ENCODE data around the gene ITGB8. TPM values are rescaled to one million over a fixed set of nuclear protein-coding genes. Genes with fewer than 3 reads are reported as not detected.

ITGB8 gene
- total RNA-seq, 1 experiment from 2014 or later = 1.9 TPM

DNA sequence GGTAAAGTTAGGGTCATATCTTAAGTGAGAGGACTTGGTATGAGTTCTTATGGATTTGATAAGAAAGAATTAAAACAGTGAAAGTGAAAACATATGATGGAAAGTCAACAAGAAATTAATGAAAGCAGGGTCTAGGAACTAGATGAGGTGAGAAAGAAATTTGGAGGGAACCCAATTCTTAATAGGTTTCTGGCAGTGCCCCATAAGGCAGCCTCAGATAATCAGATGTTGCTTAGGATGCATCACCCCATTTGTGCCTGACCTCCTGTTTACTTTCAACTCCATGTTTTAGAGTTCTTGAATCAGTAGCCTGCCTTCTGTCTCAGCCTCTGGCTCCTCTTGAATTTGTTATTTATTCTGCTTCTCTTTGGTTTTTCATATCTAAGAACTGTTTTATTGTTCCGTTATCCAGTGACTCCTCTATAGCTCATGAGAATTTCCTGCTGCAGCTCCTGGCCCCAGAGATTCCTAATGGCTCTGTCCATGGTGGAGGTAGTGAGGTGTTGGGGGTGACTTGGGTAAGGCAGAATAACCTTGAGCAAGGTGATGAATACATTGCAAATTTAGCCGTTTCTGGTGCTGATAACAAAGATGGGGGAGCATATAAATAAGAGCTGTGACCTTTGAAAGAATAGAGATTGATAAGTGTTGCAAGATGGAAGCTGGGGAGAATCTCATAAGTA, 17.6 kb downstream of the ITGB8 start:
- Mint-ChIP-seq H3K9me3 (no peaks in the 10 kb centered on the region), H3K4me3 (no peak overlapping the region), H3K36me3 (no peaks in the 10 kb centered on the region), H3K4me1 (peaks cover 7% of the 10 kb centered on the region; the same call in 1 of the 2 replicates), H3K27ac (no peak overlapping the region), H3K27me3 (ENCODE audit: low read depth) (no peaks in the 10 kb centered on the region)
- ChIA-PET POLR2A (no interaction called here), CTCF (interaction anchor here (0.9 kb wide), 1 partner anchor 92 kb away, joined by 3 read pairs; no protein-coding TSS in a partner anchor)
- TF ChIP-seq NR3C1 (CRISPR knock-in tag; conservative IDR thresholded peaks at IDR 0.05; ENCODE audit: low read depth) (no peak), ATF2 (CRISPR knock-in tag; IDR thresholded peaks at IDR 0.05; ENCODE audit: borderline replicate concordance, low read depth) (no peak), SOX15 (CRISPR knock-in tag; IDR thresholded peaks at IDR 0.05) (no peak), SP1 (CRISPR knock-in tag; conservative IDR thresholded peaks at IDR 0.05) (no peak), FOXP1 (CRISPR knock-in tag; IDR thresholded peaks at IDR 0.05; ENCODE audit: borderline replicate concordance) (no peak), ERG (CRISPR knock-in tag; IDR thresholded peaks at IDR 0.05) (no peak), JAZF1 (CRISPR knock-in tag; IDR thresholded peaks at IDR 0.05) (no peak), CREM (CRISPR knock-in tag; IDR thresholded peaks at IDR 0.05) (no peak), MXD4 (CRISPR knock-in tag; IDR thresholded peaks at IDR 0.05; ENCODE audit: borderline replicate concordance) (no peak), RELA (CRISPR knock-in tag; IDR thresholded peaks at IDR 0.05; ENCODE audit: borderline replicate concordance) (no peak), E2F1 (CRISPR knock-in tag; IDR thresholded peaks at IDR 0.05) (no peak), ZSCAN18 (CRISPR knock-in tag; IDR thresholded peaks at IDR 0.05) (no peak), ZBTB21 (CRISPR knock-in tag; IDR thresholded peaks at IDR 0.05; ENCODE audit: borderline replicate concordance) (no peak), GRHL2 (CRISPR knock-in tag; IDR thresholded peaks at IDR 0.05; ENCODE audit: insufficient replicate concordance, severe bottlenecking) (no peak)
- TF ChIP-seq, protein P1, sequence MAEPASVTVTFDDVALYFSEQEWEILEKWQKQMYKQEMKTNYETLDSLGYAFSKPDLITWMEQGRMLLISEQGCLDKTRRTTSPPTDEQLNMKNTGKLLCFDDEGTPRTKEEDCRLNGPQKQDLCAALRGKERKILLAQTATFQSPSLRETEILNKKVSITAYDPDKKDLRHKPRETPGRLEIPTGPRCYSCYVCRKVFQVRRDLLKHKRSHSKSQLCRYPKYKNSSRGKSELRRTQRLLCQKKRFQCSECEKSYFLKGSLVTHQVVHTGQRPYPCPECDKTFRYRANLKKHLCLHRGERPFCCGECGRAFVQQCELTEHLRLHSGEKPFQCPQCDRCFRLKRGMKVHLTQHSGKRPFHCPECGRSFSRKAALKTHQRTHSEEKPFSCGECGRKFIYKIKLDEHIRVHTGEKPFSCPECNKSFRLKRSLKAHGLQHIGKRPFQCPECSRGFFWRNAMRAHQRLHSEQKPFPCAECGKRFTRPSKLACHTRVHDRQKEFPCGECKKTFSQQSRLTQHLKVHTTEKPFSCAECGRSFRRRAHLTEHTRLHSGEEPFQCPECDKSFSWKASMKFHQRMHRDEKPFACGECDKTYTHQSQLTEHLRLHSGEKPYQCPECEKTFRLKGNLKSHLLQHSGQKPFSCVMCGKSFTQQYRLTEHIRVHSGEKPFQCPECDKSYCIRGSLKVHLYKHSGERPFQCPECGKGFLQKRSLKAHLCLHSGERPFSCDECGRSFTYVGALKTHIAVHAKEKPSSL (CRISPR knock-in tag; conservative IDR thresholded peaks at IDR 0.05) = no peak
- TF ChIP-seq, protein P2, sequence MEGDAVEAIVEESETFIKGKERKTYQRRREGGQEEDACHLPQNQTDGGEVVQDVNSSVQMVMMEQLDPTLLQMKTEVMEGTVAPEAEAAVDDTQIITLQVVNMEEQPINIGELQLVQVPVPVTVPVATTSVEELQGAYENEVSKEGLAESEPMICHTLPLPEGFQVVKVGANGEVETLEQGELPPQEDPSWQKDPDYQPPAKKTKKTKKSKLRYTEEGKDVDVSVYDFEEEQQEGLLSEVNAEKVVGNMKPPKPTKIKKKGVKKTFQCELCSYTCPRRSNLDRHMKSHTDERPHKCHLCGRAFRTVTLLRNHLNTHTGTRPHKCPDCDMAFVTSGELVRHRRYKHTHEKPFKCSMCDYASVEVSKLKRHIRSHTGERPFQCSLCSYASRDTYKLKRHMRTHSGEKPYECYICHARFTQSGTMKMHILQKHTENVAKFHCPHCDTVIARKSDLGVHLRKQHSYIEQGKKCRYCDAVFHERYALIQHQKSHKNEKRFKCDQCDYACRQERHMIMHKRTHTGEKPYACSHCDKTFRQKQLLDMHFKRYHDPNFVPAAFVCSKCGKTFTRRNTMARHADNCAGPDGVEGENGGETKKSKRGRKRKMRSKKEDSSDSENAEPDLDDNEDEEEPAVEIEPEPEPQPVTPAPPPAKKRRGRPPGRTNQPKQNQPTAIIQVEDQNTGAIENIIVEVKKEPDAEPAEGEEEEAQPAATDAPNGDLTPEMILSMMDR (IDR thresholded peaks at IDR 0.05) = no peak
- TF ChIP-seq, protein P3, sequence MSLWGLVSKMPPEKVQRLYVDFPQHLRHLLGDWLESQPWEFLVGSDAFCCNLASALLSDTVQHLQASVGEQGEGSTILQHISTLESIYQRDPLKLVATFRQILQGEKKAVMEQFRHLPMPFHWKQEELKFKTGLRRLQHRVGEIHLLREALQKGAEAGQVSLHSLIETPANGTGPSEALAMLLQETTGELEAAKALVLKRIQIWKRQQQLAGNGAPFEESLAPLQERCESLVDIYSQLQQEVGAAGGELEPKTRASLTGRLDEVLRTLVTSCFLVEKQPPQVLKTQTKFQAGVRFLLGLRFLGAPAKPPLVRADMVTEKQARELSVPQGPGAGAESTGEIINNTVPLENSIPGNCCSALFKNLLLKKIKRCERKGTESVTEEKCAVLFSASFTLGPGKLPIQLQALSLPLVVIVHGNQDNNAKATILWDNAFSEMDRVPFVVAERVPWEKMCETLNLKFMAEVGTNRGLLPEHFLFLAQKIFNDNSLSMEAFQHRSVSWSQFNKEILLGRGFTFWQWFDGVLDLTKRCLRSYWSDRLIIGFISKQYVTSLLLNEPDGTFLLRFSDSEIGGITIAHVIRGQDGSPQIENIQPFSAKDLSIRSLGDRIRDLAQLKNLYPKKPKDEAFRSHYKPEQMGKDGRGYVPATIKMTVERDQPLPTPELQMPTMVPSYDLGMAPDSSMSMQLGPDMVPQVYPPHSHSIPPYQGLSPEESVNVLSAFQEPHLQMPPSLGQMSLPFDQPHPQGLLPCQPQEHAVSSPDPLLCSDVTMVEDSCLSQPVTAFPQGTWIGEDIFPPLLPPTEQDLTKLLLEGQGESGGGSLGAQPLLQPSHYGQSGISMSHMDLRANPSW (CRISPR knock-in tag; conservative IDR thresholded peaks at IDR 0.05; ENCODE audit: low read depth) = no peak
- TF ChIP-seq, protein P4, sequence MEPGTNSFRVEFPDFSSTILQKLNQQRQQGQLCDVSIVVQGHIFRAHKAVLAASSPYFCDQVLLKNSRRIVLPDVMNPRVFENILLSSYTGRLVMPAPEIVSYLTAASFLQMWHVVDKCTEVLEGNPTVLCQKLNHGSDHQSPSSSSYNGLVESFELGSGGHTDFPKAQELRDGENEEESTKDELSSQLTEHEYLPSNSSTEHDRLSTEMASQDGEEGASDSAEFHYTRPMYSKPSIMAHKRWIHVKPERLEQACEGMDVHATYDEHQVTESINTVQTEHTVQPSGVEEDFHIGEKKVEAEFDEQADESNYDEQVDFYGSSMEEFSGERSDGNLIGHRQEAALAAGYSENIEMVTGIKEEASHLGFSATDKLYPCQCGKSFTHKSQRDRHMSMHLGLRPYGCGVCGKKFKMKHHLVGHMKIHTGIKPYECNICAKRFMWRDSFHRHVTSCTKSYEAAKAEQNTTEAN (CRISPR knock-in tag; IDR thresholded peaks at IDR 0.05) = no peak
- TF ChIP-seq, protein P5, sequence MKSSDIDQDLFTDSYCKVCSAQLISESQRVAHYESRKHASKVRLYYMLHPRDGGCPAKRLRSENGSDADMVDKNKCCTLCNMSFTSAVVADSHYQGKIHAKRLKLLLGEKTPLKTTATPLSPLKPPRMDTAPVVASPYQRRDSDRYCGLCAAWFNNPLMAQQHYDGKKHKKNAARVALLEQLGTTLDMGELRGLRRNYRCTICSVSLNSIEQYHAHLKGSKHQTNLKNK (CRISPR knock-in tag; IDR thresholded peaks at IDR 0.05) = no peak
- 0 out of 2 replicates have a peak, but pooled peaks have one; percentile 28 for ATAC-seq
- no peak for DNase-seq (ENCODE audit: low spot score)
